ENCODE measurements around the gene ALDH4A1.

ALDH4A1 gene

DNA sequence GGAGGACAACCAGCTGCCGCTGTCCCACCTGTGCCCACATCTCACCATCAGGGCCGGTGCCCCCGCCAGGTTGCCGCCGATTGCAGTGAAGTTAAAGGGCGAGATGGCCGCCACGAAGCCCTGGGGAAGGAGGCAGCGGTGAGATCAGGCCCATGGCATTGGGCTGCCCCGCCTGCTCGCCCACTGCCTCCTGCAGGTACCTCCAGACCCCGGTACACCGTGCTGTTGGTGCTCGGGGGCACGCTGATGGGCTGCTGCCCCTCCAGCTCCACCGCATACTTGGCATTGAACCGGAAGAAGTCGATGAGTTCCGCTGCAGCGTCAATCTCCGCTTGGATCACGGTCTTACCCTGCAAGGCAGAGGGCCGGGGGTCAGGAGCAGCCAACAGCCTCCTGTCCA is 19.3 kb downstream of the ALDH4A1 start:
- TF ChIP-seq RAD21 (IDR thresholded peaks at IDR 0.05; ENCODE audit: low read depth) = no peak
- no peak for TF ChIP-seq YY1 (IDR thresholded peaks at IDR 0.05; ENCODE audit: low read depth)
- TF ChIP-seq TEAD4 (IDR thresholded peaks at IDR 0.05) = no peak
- no peak for TF ChIP-seq EGR1 (IDR thresholded peaks at IDR 0.05)
- TF ChIP-seq, protein P1, sequence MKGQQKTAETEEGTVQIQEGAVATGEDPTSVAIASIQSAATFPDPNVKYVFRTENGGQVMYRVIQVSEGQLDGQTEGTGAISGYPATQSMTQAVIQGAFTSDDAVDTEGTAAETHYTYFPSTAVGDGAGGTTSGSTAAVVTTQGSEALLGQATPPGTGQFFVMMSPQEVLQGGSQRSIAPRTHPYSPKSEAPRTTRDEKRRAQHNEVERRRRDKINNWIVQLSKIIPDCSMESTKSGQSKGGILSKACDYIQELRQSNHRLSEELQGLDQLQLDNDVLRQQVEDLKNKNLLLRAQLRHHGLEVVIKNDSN (IDR thresholded peaks at IDR 0.05) = no peak
- TF ChIP-seq TAF1 (IDR thresholded peaks at IDR 0.05; ENCODE audit: low read depth) = no peak
- TF ChIP-seq CREB1 (IDR thresholded peaks at IDR 0.05; ENCODE audit: low read depth) = no peak
- no peak for TF ChIP-seq ZBTB7A (IDR thresholded peaks at IDR 0.05; ENCODE audit: low read depth)
- no peak for TF ChIP-seq EP300 (IDR thresholded peaks at IDR 0.05; ENCODE audit: borderline replicate concordance)
- TF ChIP-seq, protein P2, sequence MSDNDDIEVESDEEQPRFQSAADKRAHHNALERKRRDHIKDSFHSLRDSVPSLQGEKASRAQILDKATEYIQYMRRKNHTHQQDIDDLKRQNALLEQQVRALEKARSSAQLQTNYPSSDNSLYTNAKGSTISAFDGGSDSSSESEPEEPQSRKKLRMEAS (IDR thresholded peaks at IDR 0.05) = no peak
- no peak for TF ChIP-seq CEBPB (IDR thresholded peaks at IDR 0.05)
- no peak for TF ChIP-seq FOXM1 (IDR thresholded peaks at IDR 0.05; ENCODE audit: borderline replicate concordance, low read depth)
- TF ChIP-seq TCF12 (IDR thresholded peaks at IDR 0.05; ENCODE audit: low read depth) = no peak
- TF ChIP-seq, protein P3, sequence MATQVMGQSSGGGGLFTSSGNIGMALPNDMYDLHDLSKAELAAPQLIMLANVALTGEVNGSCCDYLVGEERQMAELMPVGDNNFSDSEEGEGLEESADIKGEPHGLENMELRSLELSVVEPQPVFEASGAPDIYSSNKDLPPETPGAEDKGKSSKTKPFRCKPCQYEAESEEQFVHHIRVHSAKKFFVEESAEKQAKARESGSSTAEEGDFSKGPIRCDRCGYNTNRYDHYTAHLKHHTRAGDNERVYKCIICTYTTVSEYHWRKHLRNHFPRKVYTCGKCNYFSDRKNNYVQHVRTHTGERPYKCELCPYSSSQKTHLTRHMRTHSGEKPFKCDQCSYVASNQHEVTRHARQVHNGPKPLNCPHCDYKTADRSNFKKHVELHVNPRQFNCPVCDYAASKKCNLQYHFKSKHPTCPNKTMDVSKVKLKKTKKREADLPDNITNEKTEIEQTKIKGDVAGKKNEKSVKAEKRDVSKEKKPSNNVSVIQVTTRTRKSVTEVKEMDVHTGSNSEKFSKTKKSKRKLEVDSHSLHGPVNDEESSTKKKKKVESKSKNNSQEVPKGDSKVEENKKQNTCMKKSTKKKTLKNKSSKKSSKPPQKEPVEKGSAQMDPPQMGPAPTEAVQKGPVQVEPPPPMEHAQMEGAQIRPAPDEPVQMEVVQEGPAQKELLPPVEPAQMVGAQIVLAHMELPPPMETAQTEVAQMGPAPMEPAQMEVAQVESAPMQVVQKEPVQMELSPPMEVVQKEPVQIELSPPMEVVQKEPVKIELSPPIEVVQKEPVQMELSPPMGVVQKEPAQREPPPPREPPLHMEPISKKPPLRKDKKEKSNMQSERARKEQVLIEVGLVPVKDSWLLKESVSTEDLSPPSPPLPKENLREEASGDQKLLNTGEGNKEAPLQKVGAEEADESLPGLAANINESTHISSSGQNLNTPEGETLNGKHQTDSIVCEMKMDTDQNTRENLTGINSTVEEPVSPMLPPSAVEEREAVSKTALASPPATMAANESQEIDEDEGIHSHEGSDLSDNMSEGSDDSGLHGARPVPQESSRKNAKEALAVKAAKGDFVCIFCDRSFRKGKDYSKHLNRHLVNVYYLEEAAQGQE (IDR thresholded peaks at IDR 0.05; ENCODE audit: low read depth) = no peak

DNA sequence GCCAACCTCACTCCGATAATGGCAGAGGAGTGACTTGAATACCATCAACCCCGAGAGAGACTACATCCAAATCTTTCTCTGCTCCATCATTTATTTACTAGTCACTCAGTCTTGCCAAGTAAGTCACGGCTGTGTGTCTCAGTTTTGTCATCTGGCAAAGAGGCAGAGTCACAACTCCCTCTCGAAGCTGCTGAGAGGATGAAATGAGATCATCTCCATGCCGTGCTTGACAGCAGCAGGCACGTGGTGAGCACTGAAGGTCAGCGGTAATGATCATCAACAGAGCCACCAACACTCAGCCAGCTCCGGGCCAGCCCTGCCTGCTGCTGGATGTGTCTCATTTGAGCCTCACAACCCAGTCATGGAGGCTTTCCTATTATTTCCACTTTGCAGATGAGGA is 19.9 kb downstream of the ALDH4A1 start:
- no peak for TF ChIP-seq FOXM1 (IDR thresholded peaks at IDR 0.05; ENCODE audit: borderline replicate concordance, low read depth)
- TF ChIP-seq, protein P1 (IDR thresholded peaks at IDR 0.05) = no peak
- TF ChIP-seq RAD21 (IDR thresholded peaks at IDR 0.05; ENCODE audit: low read depth) = no peak
- TF ChIP-seq NFIC (IDR thresholded peaks at IDR 0.05) = no peak
- TF ChIP-seq, protein P2 (IDR thresholded peaks at IDR 0.05) = no peak
- TF ChIP-seq TAF1 (IDR thresholded peaks at IDR 0.05; ENCODE audit: low read depth) = no peak
- no peak for TF ChIP-seq YY1 (IDR thresholded peaks at IDR 0.05; ENCODE audit: low read depth)
- no peak for TF ChIP-seq EP300 (IDR thresholded peaks at IDR 0.05; ENCODE audit: borderline replicate concordance)
- no peak for TF ChIP-seq CEBPB (IDR thresholded peaks at IDR 0.05)
- TF ChIP-seq TCF12 (IDR thresholded peaks at IDR 0.05; ENCODE audit: low read depth) = no peak
- TF ChIP-seq TEAD4 (IDR thresholded peaks at IDR 0.05) = no peak
- TF ChIP-seq EGR1 (IDR thresholded peaks at IDR 0.05) = no peak
- TF ChIP-seq, protein P3 (IDR thresholded peaks at IDR 0.05; ENCODE audit: low read depth) = no peak
- no peak for TF ChIP-seq ZBTB7A (IDR thresholded peaks at IDR 0.05; ENCODE audit: low read depth)
- TF ChIP-seq CREB1 (IDR thresholded peaks at IDR 0.05; ENCODE audit: low read depth) = no peak

DNA sequence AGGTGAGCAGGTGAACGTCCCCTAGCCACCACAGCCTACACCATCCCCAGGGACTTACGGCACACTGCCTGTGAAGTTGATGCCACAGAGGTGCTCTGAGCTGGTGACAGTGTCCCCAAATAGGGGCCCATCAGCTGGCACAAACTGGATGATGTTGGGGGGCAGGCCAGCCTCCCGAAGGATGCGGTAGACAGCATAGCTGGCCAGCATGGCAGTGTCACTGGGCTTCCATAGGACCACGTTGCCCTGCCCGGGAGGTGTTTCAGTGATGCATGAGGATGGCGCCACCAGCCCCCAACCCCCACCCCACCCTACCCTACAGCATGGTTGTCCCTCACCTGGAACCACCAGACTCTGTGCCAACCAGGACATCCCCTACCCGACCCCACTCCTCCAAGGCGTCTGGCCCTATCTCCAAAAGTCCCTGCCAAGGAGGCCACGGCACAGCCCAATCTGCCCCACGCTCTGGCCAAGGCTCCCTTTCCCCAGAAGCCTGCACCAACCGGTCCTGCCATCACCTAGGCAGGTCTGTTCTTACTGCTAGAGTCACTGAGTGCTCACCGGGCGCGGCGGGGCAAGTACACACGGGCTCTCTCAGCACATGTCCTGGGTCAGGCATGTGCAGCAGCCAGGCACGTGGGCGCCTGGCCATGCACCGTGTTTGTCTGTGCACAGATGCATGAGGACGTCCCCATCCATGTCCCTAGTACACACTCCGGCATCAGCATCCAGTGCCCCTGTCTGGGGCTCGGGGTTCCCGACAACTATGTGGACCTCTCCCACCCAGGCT is 20.5 kb downstream of the ALDH4A1 start:
- TF ChIP-seq NFIC (IDR thresholded peaks at IDR 0.05) = no peak
- TF ChIP-seq, protein P2 (IDR thresholded peaks at IDR 0.05) = no peak
- no peak for TF ChIP-seq TAF1 (IDR thresholded peaks at IDR 0.05; ENCODE audit: low read depth)
- no peak for TF ChIP-seq RAD21 (IDR thresholded peaks at IDR 0.05; ENCODE audit: low read depth)
- TF ChIP-seq CREB1 (IDR thresholded peaks at IDR 0.05; ENCODE audit: low read depth) = no peak
- TF ChIP-seq CEBPB (IDR thresholded peaks at IDR 0.05) = no peak
- TF ChIP-seq FOXM1 (IDR thresholded peaks at IDR 0.05; ENCODE audit: borderline replicate concordance, low read depth) = no peak
- TF ChIP-seq, protein P3 (IDR thresholded peaks at IDR 0.05; ENCODE audit: low read depth) = no peak
- TF ChIP-seq, protein P1 (IDR thresholded peaks at IDR 0.05) = no peak
- no peak for TF ChIP-seq EGR1 (IDR thresholded peaks at IDR 0.05)
- no peak for TF ChIP-seq TCF12 (IDR thresholded peaks at IDR 0.05; ENCODE audit: low read depth)
- no peak for TF ChIP-seq TEAD4 (IDR thresholded peaks at IDR 0.05)
- TF ChIP-seq YY1 (IDR thresholded peaks at IDR 0.05; ENCODE audit: low read depth) = no peak
